Type B pancreatic cell (in vitro differentiated cells): ENCODE measurements around the gene YWHAB. TPM values are rescaled to one million over a fixed set of nuclear protein-coding genes. Genes with fewer than 3 reads are reported as not detected.

Experiments
- DNase-seq: peaks from one replicate; pipeline ENCODE4 v3.0.0; 2021; ENCODE audit warnings: mixed read lengths; ENCODE audit not compliant: unreplicated experiment; ENCODE audit errors: extremely low spot score
- H3K27ac Mint-ChIP-seq: 2 replicates; pipeline ENCODE4 v1.8.0; 2021; ENCODE audit warnings: mild to moderate bottlenecking, mixed read lengths
- H3K27me3 Mint-ChIP-seq: 2 replicates; pipeline ENCODE4 v1.8.0; 2021; ENCODE audit warnings: mixed read lengths
- H3K36me3 Mint-ChIP-seq: 2 replicates; pipeline ENCODE4 v1.8.0; 2021; ENCODE audit warnings: mixed read lengths
- H3K4me1 Mint-ChIP-seq: one replicate; pipeline ENCODE4 v1.8.0; 2021; ENCODE audit warnings: mixed read lengths; ENCODE audit not compliant: unreplicated experiment
- H3K4me3 Mint-ChIP-seq: 2 replicates; pipeline ENCODE4 v1.8.0; 2021; ENCODE audit warnings: mild to moderate bottlenecking, mixed read lengths
- H3K9me3 Mint-ChIP-seq: 2 replicates; pipeline ENCODE4 v1.8.0; 2021; ENCODE audit warnings: mixed read lengths
- total RNA-seq: library from RNA; stranded (reverse); gene quantifications from 2 replicates; pipeline ENCODE4 v1.2.1, GENCODE V29; 2021; ENCODE audit warnings: low replicate concordance
- TF ChIP-seq, protein P1 (sequence below): fragments of 200-600 bp; sonication (generic); conservative IDR thresholded peaks from 2 replicates; pipeline ENCODE4 v1.5.0; 2021; ENCODE audit warnings: antibody characterized with exemption, mild to moderate bottlenecking

YWHAB gene
- total RNA-seq, 1 donor from 2014 or later = 153 TPM

DNA sequence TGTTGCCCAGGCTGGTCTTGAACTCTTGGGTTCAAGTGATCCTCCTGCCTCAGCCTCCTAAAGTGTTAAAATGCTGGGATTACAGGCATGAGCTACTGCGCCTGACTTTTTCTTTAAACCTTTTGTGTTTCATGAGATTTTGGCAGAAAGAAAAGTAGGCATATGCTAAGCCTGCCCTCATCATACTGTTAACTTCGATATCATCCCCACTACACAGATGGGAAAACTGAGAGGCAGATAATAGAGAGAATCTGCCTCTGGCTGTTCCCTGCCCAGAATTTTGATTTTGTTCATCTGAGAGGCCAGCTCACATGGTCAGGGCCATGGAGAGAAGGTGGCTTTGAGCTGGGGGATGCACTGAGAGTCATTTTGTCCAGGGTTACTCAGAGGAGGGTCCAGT, 31.9 kb downstream of the YWHAB start:
- DNase-seq = no peak
- Mint-ChIP-seq H3K4me1 (peaks cover 2% of the 10 kb centered on the region), H3K36me3 (peaks cover 8% of the 10 kb centered on the region), H3K27ac (no peak overlapping the region), H3K27me3 (no peaks in the 10 kb centered on the region), H3K4me3 (no peak overlapping the region), H3K9me3 (no peaks in the 10 kb centered on the region)
- TF ChIP-seq, protein P1, sequence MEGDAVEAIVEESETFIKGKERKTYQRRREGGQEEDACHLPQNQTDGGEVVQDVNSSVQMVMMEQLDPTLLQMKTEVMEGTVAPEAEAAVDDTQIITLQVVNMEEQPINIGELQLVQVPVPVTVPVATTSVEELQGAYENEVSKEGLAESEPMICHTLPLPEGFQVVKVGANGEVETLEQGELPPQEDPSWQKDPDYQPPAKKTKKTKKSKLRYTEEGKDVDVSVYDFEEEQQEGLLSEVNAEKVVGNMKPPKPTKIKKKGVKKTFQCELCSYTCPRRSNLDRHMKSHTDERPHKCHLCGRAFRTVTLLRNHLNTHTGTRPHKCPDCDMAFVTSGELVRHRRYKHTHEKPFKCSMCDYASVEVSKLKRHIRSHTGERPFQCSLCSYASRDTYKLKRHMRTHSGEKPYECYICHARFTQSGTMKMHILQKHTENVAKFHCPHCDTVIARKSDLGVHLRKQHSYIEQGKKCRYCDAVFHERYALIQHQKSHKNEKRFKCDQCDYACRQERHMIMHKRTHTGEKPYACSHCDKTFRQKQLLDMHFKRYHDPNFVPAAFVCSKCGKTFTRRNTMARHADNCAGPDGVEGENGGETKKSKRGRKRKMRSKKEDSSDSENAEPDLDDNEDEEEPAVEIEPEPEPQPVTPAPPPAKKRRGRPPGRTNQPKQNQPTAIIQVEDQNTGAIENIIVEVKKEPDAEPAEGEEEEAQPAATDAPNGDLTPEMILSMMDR = no peak

GRCh38 chr20:44918342-44918741, 32.8 kb downstream of the YWHAB start:
- no peaks in the 10 kb centered on the region for H3K27me3 Mint-ChIP-seq

DNA sequence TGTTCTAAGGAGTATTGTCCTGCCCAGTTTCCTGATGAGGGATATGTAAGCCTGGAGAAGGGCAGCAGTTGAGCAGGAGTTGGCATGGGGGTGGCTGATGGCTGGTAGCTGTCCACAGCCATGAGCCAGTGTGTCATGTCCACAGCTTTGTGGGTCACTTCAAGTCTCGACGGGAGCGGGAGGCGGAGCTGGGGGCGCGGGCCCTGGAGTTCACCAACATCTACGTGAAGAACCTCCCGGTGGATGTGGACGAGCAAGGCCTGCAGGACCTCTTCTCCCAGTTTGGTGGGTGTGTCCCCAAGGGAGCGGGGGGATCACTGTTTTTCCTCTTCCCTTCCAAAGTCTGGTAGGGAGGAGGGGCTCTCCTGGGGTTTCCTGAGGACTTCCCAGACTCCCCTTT, 33.3 kb downstream of the YWHAB start:
- Mint-ChIP-seq H3K27me3 (no peaks in the 10 kb centered on the region), H3K9me3 (no peaks in the 10 kb centered on the region), H3K36me3 (peaks cover 4% of the 10 kb centered on the region), H3K4me3 (no peak overlapping the region), H3K27ac (no peak overlapping the region), H3K4me1 (no peaks in the 10 kb centered on the region)
- TF ChIP-seq, protein P1 = no peak
- DNase-seq = no peak

More at GRCh38 chr20:44918342-44918741, 32.8 kb downstream of the YWHAB start:
- H3K4me1 Mint-ChIP-seq = no peaks in the 10 kb centered on the region
- TF ChIP-seq, protein P1 = no peak
- peaks cover 4% of the 10 kb centered on the region for H3K36me3 Mint-ChIP-seq
- no peak for DNase-seq
- H3K4me3 Mint-ChIP-seq = no peak overlapping the region
- H3K27ac Mint-ChIP-seq = no peak overlapping the region
- no peaks in the 10 kb centered on the region for H3K9me3 Mint-ChIP-seq

- H3K27ac Mint-ChIP-seq = no peak overlapping the region
- no peaks in the 10 kb centered on the region for H3K4me1 Mint-ChIP-seq
- H3K4me3 Mint-ChIP-seq = no peak overlapping the region
- H3K36me3 Mint-ChIP-seq = peaks cover 5% of the 10 kb centered on the region
- H3K9me3 Mint-ChIP-seq = no peaks in the 10 kb centered on the region
- no peaks in the 10 kb centered on the region for H3K27me3 Mint-ChIP-seq
- TF ChIP-seq, protein P1 = no peak
- DNase-seq = no peak
Measured at GRCh38 chr20:44921447-44921846, 35.9 kb downstream of the YWHAB start.

DNA sequence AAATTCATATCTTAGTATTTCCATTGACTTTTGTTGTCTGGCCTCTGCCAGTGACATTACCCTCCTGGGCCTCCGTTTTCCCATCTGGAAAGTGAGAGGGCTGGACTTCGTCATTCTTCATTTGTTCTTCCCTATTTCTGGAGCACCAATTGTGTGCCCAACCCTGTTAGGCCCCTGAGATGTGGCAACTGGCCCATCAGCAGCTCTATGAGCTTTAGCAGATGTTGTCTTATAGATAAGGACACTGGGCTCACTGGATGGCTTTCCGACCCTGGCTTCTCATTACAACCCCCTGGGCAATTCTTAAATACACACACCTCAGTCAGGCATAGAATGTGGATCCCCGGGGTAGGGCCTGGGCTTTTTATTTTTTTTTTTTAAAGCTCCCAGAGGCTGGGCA, 39.0 kb downstream of the YWHAB start:
- no peaks in the 10 kb centered on the region for H3K9me3 Mint-ChIP-seq
- no peak overlapping the region for H3K4me3 Mint-ChIP-seq

More for the DNA sequence above, 39.0 kb downstream of the YWHAB start:
- TF ChIP-seq, protein P1 = no peak
- DNase-seq = no peak
- H3K4me1 Mint-ChIP-seq = no peaks in the 10 kb centered on the region
- peaks cover 5% of the 10 kb centered on the region for H3K36me3 Mint-ChIP-seq
- no peaks in the 10 kb centered on the region for H3K27me3 Mint-ChIP-seq
- H3K27ac Mint-ChIP-seq = no peak overlapping the region
